Pons (tissue), 1 donor: ENCODE data around the gene ADAMTS6.

ENCODE experiments used
- DNase-seq: peaks from one replicate; pipeline ENCODE4 v3.0.0-alpha.2; 2016; ENCODE audit warnings: low spot score

ADAMTS6 gene

GRCh38 chr5:65103756-65104440 is 377.8 kb downstream of the ADAMTS6 start:
- no peak for DNase-seq

GRCh38 chr5:65102976-65103711 is 378.6 kb downstream of the ADAMTS6 start:
- DNase-seq = peak; percentile 39

- DNase-seq = no peak
These were observed 379.2 kb downstream of the ADAMTS6 start for GRCh38 chr5:65102371-65102975.

GRCh38 chr5:65101632-65102100 is 380.1 kb downstream of the ADAMTS6 start:
- no peak for DNase-seq

GRCh38 chr5:65100911-65101631 is 380.6 kb downstream of the ADAMTS6 start:
- no peak for DNase-seq
